Skeletal muscle satellite cell (primary cell): Measurements from ENCODE around the gene LONP2.
"Not testable (repeated sequence)": the region's sequence is repeated elsewhere in the genome, so short reads cannot be mapped to it uniquely, and the experiment has no call there.

Experiments
- H3K27me3 ChIP-seq: 2 replicates; pipeline ENCODE4 v1.7.0; 2013; ENCODE audit warnings: low read length; ENCODE audit not compliant: control insufficient read depth, insufficient read depth
- H3K36me3 ChIP-seq: 2 replicates; pipeline ENCODE4 v1.7.0; 2013; ENCODE audit warnings: mild to moderate bottlenecking, control low read depth, low read length; ENCODE audit not compliant: insufficient read depth
- H3K4me1 ChIP-seq: 2 replicates; pipeline ENCODE4 v1.7.0; 2013; ENCODE audit warnings: low read length; ENCODE audit not compliant: control insufficient read depth, insufficient read depth
- H3K4me2 ChIP-seq: 2 replicates; pipeline ENCODE4 v1.7.0; 2013; ENCODE audit warnings: mild to moderate bottlenecking, low read length
- H3K4me3 ChIP-seq: 2 replicates; pipeline ENCODE4 v1.7.0; 2013; ENCODE audit warnings: low read length
- H3K9ac ChIP-seq: 2 replicates; pipeline ENCODE4 v1.7.0; 2013; ENCODE audit warnings: mild to moderate bottlenecking, low read depth, low read length, moderate library complexity
- H3K9me3 ChIP-seq: replicated peaks from 2 replicates; pipeline ENCODE4 v1.7.0; 2013; ENCODE audit warnings: mild to moderate bottlenecking, control low read depth, low read length

Gene LONP2

DNA sequence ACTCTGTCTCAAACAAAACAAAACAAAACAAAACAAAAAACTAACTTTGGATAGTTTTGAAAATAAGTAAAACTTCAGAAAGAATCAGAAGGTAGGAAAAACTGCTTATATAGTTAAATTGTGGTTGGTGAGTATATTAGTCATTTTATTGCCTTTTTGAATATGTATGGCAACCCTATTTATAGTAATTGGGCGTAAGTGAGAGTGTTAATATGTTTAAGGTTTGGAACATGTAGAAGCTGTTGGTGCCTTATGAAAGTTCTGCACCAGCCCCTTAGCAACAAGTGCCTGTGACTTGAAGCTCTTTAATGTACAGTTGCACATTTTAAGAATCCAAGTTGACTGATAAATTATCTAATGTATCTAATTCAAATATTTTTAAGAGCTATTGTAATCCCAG is 50.6 kb downstream of the LONP2 start:
- Histone ChIP-seq H3K4me1 (peaks cover 4% of the 10 kb centered on the region), H3K36me3 (peaks cover 44% of the 10 kb centered on the region), H3K4me2 (no peak overlapping the region), H3K27me3 (no peaks in the 10 kb centered on the region), H3K9me3 (no peaks in the 10 kb centered on the region), H3K9ac (no peak overlapping the region), H3K4me3 (no peak overlapping the region)

DNA sequence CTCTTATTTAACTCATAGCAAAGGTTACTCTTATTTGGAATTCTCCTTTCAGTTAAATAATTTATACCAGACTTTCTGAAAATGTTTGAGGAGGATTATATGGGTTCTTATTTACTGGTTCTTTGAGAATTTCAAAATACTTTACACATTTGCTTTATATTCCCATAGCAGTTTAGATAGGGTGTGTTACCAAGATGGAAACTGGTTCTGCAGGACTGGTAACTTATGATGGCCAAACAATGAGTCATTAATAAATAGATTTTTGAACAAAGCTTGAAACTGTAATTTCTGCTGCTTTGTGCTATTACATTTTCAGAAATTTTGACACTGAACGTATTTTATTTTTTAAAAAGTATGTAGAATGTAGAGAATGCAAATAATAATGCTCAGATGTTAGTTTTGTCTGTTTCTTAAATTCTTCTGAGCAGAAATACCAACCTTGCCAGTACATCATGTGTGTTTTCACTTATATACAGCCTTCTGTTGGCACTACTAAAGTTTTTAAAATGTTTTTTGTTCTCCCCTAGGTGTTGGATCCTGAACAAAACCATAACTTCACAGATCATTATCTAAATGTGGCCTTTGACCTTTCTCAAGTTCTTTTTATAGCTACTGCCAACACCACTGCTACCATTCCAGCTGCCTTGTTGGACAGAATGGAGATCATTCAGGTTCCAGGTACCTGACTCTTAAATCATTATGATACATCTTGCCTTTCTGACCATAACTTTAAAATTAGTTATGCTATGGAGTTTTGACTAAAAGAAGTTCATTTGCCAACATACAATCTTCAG is 51.6 kb downstream of the LONP2 start:
- H3K4me1 ChIP-seq, result peaks cover 4% of the 10 kb centered on the region

GRCh38 chr16:48299471-48299870 is 55.4 kb downstream of the LONP2 start:
- no peaks in the 10 kb centered on the region for H3K27me3 ChIP-seq
- no peak overlapping the region for H3K4me3 ChIP-seq
- H3K36me3 ChIP-seq, result peaks cover 57% of the 10 kb centered on the region
- H3K9me3 ChIP-seq, result no peaks in the 10 kb centered on the region
- no peak overlapping the region for H3K4me2 ChIP-seq
- no peaks in the 10 kb centered on the region for H3K4me1 ChIP-seq
- no peak overlapping the region for H3K9ac ChIP-seq

More for the DNA sequence above, 51.6 kb downstream of the LONP2 start:
- no peak overlapping the region for H3K4me2 ChIP-seq
- H3K9ac ChIP-seq, result no peak overlapping the region
- H3K36me3 ChIP-seq, result peaks cover 47% of the 10 kb centered on the region
- H3K27me3 ChIP-seq, result no peaks in the 10 kb centered on the region
- no peak overlapping the region for H3K4me3 ChIP-seq
- H3K9me3 ChIP-seq, result no peaks in the 10 kb centered on the region

DNA sequence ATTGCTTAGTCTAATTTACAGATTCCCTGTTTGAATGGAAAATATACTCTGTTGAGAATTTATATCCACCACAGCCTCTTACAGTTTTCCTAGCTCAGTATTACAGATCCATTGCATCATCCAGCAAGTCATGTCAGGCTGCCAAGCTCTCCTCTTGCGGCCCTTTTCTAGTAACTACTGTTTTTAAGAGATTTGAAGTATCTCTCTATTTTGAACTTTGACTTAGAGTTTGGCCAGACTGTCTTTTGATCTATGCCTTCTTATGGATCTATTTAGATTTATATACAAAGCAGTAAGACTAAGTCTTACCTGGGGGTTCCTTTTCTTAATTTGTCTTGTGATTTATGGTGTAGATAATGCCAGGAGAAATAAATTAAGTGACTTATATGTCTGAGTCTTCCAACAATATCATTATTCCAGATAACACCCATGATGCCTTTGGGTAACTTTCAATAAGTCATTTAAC is 56.3 kb downstream of the LONP2 start:
- H3K36me3 ChIP-seq, result peaks cover 58% of the 10 kb centered on the region
- no peak overlapping the region for H3K4me2 ChIP-seq
- no peak overlapping the region for H3K4me3 ChIP-seq
- no peaks in the 10 kb centered on the region for H3K9me3 ChIP-seq
- no peak overlapping the region for H3K9ac ChIP-seq
- H3K27me3 ChIP-seq, result no peaks in the 10 kb centered on the region
- no peaks in the 10 kb centered on the region for H3K4me1 ChIP-seq

- Histone ChIP-seq H3K4me1 (no peaks in the 10 kb centered on the region), H3K9me3 (peaks cover 3% of the 10 kb centered on the region), H3K4me3 (no peak overlapping the region), H3K27me3 (no peaks in the 10 kb centered on the region), H3K9ac (no peak overlapping the region), H3K4me2 (no peak overlapping the region), H3K36me3 (peaks cover 41% of the 10 kb centered on the region)
Observed at GRCh38 chr16:48308535-48308934, 64.4 kb downstream of the LONP2 start.

DNA sequence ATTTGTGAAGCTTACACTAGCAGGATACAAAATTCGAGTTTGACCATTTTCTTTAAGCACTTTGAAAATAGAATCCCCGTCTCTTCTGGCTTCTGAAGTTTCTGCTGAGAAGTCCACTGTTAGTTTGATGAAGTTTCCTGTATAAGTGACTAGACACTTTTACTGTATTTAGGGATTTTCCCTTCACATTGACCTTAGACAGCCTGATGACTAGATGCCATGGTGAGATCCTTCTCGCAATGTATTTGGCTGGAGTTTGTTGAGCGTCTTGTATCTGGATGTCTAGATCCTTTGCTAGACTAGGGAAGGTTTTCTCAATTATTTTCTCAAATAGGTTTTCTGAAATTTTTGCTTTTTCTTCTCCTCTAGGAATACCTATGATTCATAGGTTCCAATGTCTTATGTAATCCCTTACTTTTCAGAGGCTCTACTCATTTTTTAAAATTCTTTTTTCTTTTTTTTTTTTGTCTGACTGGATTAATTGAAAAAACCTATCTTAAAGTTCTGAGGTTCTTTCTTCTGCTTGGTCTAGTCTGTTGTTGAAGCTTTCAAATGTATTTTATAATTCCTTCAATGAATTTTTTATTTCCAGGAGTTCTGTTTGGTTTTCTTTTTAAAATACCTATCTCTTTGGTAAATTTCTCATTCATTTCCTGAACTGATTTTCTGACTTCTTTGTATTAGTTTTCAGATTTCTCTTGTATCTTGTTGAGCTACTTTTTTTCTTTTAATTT is 67.0 kb downstream of the LONP2 start:
- Histone ChIP-seq H3K4me1 (no peaks in the 10 kb centered on the region), H3K27me3 (no peaks in the 10 kb centered on the region), H3K4me2 (no peak overlapping the region), H3K36me3 (peaks cover 30% of the 10 kb centered on the region), H3K9me3 (peaks cover 3% of the 10 kb centered on the region), H3K9ac (no peak overlapping the region), H3K4me3 (no peak overlapping the region)

GRCh38 chr16:48313905-48314304 is 69.8 kb downstream of the LONP2 start:
- not testable (repeated sequence) for H3K9ac ChIP-seq, H3K4me3 ChIP-seq, H3K27me3 ChIP-seq, H3K4me2 ChIP-seq, H3K9me3 ChIP-seq
- Histone ChIP-seq H3K36me3 (peaks cover 20% of the 10 kb centered on the region), H3K4me1 (peaks cover 15% of the 10 kb centered on the region)

- Histone ChIP-seq H3K9ac (no peak overlapping the region), H3K9me3 (no peaks in the 10 kb centered on the region), H3K4me1 (peaks cover 24% of the 10 kb centered on the region), H3K4me2 (no peak overlapping the region), H3K36me3 (peaks cover 2% of the 10 kb centered on the region), H3K4me3 (no peak overlapping the region), H3K27me3 (no peaks in the 10 kb centered on the region)
Observed at GRCh38 chr16:48317026-48317425, 72.9 kb downstream of the LONP2 start.

- Histone ChIP-seq H3K4me1 (peaks cover 24% of the 10 kb centered on the region), H3K9me3 (no peaks in the 10 kb centered on the region), H3K36me3 (peaks cover 2% of the 10 kb centered on the region), H3K27me3 (no peaks in the 10 kb centered on the region), H3K4me2 (no peak overlapping the region), H3K4me3 (no peak overlapping the region), H3K9ac (no peak overlapping the region)
Observed at GRCh38 chr16:48317614-48318315, 73.7 kb downstream of the LONP2 start.

GRCh38 chr16:48318630-48319029 is 74.5 kb downstream of the LONP2 start:
- H3K9me3 ChIP-seq, result no peaks in the 10 kb centered on the region
- H3K4me3 ChIP-seq, result no peak overlapping the region
- H3K27me3 ChIP-seq, result no peaks in the 10 kb centered on the region
- H3K36me3 ChIP-seq, result no peaks in the 10 kb centered on the region
- no peak overlapping the region for H3K9ac ChIP-seq
- no peak overlapping the region for H3K4me2 ChIP-seq
- H3K4me1 ChIP-seq, result peaks cover 24% of the 10 kb centered on the region

- Histone ChIP-seq H3K36me3 (peaks cover 5% of the 10 kb centered on the region), H3K4me3 (no peak overlapping the region), H3K4me1 (peaks cover 24% of the 10 kb centered on the region), H3K27me3 (no peaks in the 10 kb centered on the region), H3K9ac (no peak overlapping the region), H3K4me2 (no peak overlapping the region), H3K9me3 (no peaks in the 10 kb centered on the region)
Observed at GRCh38 chr16:48321317-48322036, 77.4 kb downstream of the LONP2 start.
